Activated gamma-delta T cell treated with anti-CD3 and anti-CD28 coated beads, Interleukin-2, amount 50 U/mL, for 16 hours (primary cell): ENCODE data around the gene PLK3.
"Not testable (repeated sequence)": the region's sequence is repeated elsewhere in the genome, so short reads cannot be mapped to it uniquely, and the experiment has no call there.

Experiments used
- DNase-seq: peaks from one replicate; pipeline ENCODE4 v3.0.0-alpha.2; 2020; ENCODE audit warnings: low read depth

PLK3 gene

GRCh38 chr1:44787506-44787905 lies 12.7 kb upstream of the PLK3 start:
- no peak for DNase-seq

- DNase-seq = no peak
These were observed 11.9 kb upstream of the PLK3 start, which contains the start of gene BEST4 for GRCh38 chr1:44788120-44788860. TSS of gene BEST4 (minus strand) at chr1:44788170. CDS start at chr1:44787705, 465 bp downstream.

GRCh38 chr1:44790968-44791801 lies 9.0 kb upstream of the PLK3 start:
- DNase-seq = no peak

GRCh38 chr1:44792736-44793502 lies 7.3 kb upstream of the PLK3 start:
- DNase-seq = no peak

- not testable (repeated sequence) for DNase-seq
These were observed 2.3 kb upstream of the PLK3 start for GRCh38 chr1:44797886-44798285.

GRCh38 chr1:44798481-44799365 lies 1.5 kb upstream of the PLK3 start:
- DNase-seq = no peak

- DNase-seq = no peak
These were observed 1.5 kb downstream of the PLK3 start for GRCh38 chr1:44801491-44802305.

GRCh38 chr1:44802306-44803061 lies 2.3 kb downstream of the PLK3 start:
- no peak for DNase-seq

GRCh38 chr1:44803062-44803311 lies 2.8 kb downstream of the PLK3 start:
- no peak for DNase-seq

GRCh38 chr1:44803312-44804095 lies 3.3 kb downstream of the PLK3 start:
- DNase-seq = no peak

GRCh38 chr1:44805311-44806024 lies 5.3 kb downstream of the PLK3 start:
- DNase-seq = no peak

GRCh38 chr1:44806025-44806703 lies 6.0 kb downstream of the PLK3 start:
- DNase-seq = no peak

- no peak for DNase-seq
These were observed 6.7 kb downstream of the PLK3 start, which contains the start of gene DYNLT4 for GRCh38 chr1:44806704-44807363. TSS of gene DYNLT4 (minus strand) at chr1:44807351. CDS start at chr1:44806668, 683 bp downstream.

- DNase-seq = peak; percentile 72
These were observed 7.3 kb downstream of the PLK3 start for GRCh38 chr1:44807364-44808062.

- DNase-seq = peak; percentile 59
These were observed 8.1 kb downstream of the PLK3 start, which contains the start of gene BTBD19 for GRCh38 chr1:44808063-44808937. TSS of gene BTBD19 (plus strand) at chr1:44808523. CDS start at chr1:44808821, 298 bp downstream.
